Measurements from ENCODE around the gene FOXN3.

The FOXN3 gene

DNA sequence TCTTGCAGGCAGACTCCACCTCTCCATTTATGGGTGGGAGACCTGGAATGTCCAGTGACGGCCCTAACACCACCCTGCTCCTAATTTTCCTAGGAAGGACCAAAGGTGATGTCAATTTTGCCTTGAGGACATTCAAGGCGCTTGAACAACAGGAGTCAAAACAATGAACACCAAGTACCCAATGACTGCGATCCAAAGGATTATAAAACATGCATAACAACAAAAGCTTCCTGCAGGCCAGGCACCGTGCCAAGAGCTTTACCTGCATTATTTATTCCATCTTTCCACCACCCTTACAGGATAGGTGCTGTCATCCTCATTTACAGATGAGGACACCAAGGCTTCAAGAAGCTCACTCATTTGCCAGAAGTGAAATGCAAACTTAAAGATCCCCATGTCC is 15.2 kb upstream of the FOXN3 start:
- TF ChIP-seq, protein P1, sequence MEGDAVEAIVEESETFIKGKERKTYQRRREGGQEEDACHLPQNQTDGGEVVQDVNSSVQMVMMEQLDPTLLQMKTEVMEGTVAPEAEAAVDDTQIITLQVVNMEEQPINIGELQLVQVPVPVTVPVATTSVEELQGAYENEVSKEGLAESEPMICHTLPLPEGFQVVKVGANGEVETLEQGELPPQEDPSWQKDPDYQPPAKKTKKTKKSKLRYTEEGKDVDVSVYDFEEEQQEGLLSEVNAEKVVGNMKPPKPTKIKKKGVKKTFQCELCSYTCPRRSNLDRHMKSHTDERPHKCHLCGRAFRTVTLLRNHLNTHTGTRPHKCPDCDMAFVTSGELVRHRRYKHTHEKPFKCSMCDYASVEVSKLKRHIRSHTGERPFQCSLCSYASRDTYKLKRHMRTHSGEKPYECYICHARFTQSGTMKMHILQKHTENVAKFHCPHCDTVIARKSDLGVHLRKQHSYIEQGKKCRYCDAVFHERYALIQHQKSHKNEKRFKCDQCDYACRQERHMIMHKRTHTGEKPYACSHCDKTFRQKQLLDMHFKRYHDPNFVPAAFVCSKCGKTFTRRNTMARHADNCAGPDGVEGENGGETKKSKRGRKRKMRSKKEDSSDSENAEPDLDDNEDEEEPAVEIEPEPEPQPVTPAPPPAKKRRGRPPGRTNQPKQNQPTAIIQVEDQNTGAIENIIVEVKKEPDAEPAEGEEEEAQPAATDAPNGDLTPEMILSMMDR (IDR thresholded peaks at IDR 0.05; ENCODE audit: insufficient read depth, missing control alignments): no peak
- DNase-seq (ENCODE audit: insufficient read length, low spot score) (no peak), FAIRE-seq (no peak)

DNA sequence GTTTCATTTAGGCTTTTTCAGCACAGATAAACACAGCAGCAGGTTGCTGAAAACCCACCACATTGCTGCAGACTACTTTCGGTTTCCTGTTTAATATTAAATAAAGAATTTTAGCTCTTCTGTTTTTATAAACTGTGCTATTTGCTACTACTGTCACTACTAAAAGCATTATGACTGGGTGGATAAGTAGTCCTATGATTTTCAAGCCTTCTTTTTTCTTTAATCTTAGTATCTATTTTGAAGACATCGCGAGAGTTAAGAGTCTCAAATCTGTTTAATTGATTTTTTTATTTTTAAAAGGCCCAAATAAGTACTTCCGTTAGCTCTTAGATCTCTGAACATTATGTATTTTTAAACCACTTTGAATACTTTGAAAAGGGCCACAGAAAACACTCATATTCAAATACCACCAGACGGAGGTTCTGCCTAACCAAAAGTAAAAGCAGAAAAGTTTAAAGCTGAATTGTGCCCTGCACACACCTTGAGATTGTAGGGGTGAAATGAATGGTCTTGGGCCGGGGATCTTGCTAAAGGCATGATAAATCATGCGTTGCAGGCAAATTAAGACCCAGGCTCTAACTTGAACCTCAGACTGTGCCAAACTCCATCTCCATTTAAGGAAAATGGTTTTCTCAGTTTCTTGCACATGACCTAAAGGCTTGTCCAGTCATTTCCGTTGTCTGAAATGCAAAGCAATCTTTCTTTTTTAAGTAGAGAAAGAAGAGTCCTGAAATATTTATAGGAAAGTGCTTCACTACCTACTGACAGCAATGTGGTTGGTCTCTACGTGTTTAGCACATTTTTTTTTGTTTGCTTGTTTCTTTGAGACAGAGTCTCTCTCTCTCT is 13.6 kb upstream of the FOXN3 start:
- no peak for FAIRE-seq

DNA sequence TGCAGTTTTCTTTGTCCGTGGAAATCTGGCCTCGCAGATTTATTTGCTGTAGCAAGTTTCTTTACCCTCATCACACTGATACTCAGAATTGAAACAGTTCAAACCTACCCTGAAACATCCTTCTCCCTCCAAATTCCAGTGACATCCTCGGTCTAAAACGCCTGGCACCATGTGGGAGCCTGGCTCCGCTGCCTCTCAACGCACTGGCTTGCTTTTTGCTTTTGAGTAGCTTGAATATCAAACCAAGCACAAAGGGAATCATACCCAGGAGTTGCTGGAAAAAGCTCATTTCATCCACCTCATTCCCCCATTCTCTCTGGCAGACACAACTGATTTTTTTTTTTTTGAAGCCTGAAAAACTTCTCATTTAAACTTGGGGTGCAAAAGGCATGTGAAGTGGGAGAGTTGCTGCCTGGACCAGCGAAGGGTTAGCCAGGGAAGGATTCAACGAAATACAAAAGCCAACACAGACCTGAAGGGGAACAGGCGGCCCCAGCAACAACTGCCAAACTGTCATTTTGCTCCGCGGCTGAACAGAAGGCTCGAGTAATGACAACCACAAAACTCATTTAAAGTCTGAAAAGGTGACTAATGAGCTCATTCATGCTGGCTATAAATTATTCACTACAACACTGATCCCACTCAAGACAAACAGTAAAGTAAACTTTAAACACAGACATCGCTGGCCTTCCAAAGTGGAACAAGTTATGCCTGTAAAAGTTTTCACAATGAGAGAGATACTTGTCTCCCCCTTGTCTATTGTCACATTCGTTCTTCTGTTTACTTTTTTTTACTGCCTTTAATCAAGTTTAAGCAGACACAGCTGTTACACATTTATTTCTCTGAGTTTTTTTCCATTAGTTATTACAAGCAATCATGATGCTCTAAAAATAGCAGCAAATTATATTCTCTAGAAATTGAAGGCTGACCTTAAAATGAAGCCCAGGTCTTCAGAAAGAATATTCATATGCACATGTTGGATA is 12.5 kb upstream of the FOXN3 start:
- no peak for DNase-seq (ENCODE audit: insufficient read length, low spot score)
- FAIRE-seq: no peak

More for the DNA sequence above, 13.6 kb upstream of the FOXN3 start:
- no peak for DNase-seq (ENCODE audit: insufficient read length, low spot score)
- TF ChIP-seq, protein P1 (IDR thresholded peaks at IDR 0.05; ENCODE audit: insufficient read depth, missing control alignments): no peak

DNA sequence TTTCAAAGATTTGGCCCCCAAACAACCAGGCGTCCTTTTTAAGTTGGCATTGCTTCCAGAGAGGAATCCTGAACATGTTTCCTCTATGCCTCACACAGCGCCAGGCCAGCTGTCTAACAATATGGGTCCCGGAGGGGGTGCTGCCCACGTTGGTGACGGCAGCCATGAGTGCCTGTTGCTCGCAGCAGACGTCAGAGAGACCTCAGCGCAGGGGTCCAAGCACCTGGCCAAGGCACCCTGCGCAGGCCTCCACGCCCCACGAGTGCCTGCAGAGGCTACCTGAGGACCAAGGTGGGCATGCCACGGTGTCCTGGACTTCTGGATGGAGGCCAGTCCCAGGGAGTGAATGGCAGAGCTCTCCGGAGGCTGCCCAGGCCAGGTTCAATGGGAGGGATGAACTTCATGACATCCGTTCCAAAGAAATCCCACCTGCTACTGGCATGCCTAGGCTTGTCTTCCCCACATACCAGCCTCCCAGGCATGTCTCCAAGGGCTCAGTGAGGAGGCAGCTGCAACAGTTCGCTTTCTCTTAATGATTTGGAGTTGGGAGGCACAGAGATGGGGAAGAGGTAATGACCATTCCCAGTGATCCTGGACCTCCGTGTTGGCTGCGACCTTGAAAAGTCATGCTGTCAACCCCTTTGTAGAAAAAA is 11.6 kb upstream of the FOXN3 start:
- no peak for FAIRE-seq
- no peak for DNase-seq (ENCODE audit: insufficient read length, low spot score)
- TF ChIP-seq, protein P1 (IDR thresholded peaks at IDR 0.05; ENCODE audit: insufficient read depth, missing control alignments): no peak

More for the DNA sequence above, 12.5 kb upstream of the FOXN3 start:
- TF ChIP-seq, protein P1 (IDR thresholded peaks at IDR 0.05; ENCODE audit: insufficient read depth, missing control alignments): no peak

DNA sequence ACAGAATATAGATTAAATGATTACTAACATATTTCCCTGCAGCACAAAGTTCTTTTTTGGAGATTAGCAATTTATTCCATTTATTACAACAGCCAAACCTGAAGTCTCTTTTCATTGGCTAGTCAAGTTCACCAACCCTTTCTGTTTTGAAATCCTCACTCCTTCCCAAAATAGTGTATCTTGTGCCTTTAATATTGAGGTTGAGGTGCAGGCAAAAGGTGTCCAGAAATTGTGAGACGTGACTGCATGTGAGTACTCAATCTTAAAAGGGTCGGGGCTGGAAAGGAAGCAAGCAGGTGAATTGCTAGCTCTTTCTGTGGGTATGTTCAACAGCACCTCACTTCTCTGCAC is 11.1 kb upstream of the FOXN3 start:
- no peak for DNase-seq (ENCODE audit: insufficient read length, low spot score)
- TF ChIP-seq, protein P1 (IDR thresholded peaks at IDR 0.05; ENCODE audit: insufficient read depth, missing control alignments): no peak
- no peak for FAIRE-seq

DNA sequence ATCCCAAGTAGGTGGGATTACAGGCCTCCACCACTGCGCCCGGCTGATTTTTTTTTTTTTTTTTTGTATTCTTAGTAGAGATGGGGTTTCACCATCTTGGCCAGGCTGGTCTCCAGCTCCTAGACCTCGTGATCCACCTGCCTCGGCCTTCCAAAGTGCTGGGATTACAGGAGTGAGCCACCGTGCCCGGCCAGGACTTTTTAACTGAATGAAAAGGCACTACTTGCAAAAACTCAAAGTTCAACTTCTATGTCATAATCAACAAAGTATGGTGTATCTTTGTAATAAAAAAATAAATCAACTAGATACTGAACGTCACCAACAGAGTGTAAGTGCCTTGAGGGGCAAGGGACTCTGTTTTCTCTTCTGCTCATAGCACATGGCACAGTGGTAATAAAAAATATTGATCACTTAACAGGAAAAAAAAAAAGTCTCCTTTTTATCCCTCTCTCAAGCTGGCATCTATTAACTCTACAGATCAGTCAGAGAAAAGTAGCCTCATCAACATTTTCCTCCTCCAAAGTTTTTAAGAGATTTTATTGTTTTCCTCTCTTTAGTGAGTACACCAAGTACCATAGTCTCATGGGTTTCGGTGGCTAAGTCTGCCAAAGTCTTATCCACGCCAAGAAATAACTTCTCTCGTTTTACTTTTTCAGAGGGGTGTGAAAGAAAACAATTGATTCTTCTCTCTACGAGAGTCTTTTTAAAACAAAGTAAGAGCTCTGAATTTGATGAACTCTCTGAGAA is 10.6 kb upstream of the FOXN3 start:
- TF ChIP-seq, protein P1 (IDR thresholded peaks at IDR 0.05; ENCODE audit: insufficient read depth, missing control alignments): no peak
- FAIRE-seq (no peak), DNase-seq (ENCODE audit: insufficient read length, low spot score) (no peak)

All from D721Med (cell line).